Hematopoietic multipotent progenitor cell treated with erythropoietin and hydrocortisone succinate and interleukin-3 and kit ligand, for 15 days (in vitro differentiated cells): ENCODE data around the gene PANK2.
"Not testable (repeated sequence)": the region's sequence is repeated elsewhere in the genome, so short reads cannot be mapped to it uniquely, and the experiment has no call there.

Experiments
- DNase-seq: peaks from one replicate; pipeline ENCODE4 v3.0.0-alpha.2; 2015; ENCODE audit warnings: low spot score

The PANK2 gene

GRCh38 chr20:3901028-3901705 lies 12.0 kb downstream of the PANK2 start:
- no peak for DNase-seq

- DNase-seq = no peak
Observed at GRCh38 chr20:3901706-3902440, 12.7 kb downstream of the PANK2 start.

- DNase-seq = no peak
Observed at GRCh38 chr20:3902446-3902845, 13.3 kb downstream of the PANK2 start.

GRCh38 chr20:3904224-3904623 lies 15.0 kb downstream of the PANK2 start:
- no peak for DNase-seq

- no peak for DNase-seq
Observed at GRCh38 chr20:3904857-3905256, 15.7 kb downstream of the PANK2 start.

- DNase-seq = not testable (repeated sequence)
Observed at GRCh38 chr20:3906744-3907721, 17.8 kb downstream of the PANK2 start.

- DNase-seq = no peak
Observed at GRCh38 chr20:3908667-3909066, 19.5 kb downstream of the PANK2 start.

- peak; percentile 76 for DNase-seq
Observed at GRCh38 chr20:3909952-3910366, 20.8 kb downstream of the PANK2 start.

- peak; percentile 3 for DNase-seq
Observed at GRCh38 chr20:3910853-3911252, 21.7 kb downstream of the PANK2 start.

- peak; percentile 44 for DNase-seq
Observed at GRCh38 chr20:3911956-3912355, 22.8 kb downstream of the PANK2 start.

- no peak for DNase-seq
Observed at GRCh38 chr20:3914446-3914845, 25.3 kb downstream of the PANK2 start.

GRCh38 chr20:3915691-3916090 lies 26.5 kb downstream of the PANK2 start:
- DNase-seq = no peak

- peak; percentile 36 for DNase-seq
Observed at GRCh38 chr20:3916364-3916763, 27.2 kb downstream of the PANK2 start.

GRCh38 chr20:3919352-3919751 lies 30.2 kb downstream of the PANK2 start:
- DNase-seq = no peak

GRCh38 chr20:3922223-3922982 lies 33.2 kb downstream of the PANK2 start:
- DNase-seq = no peak

- no peak for DNase-seq
Observed at GRCh38 chr20:3922983-3923339, 33.8 kb downstream of the PANK2 start.

- no peak for DNase-seq
Observed at GRCh38 chr20:3923818-3924217, 34.6 kb downstream of the PANK2 start.

- DNase-seq = peak; percentile 54
Observed at GRCh38 chr20:3924304-3925112, 35.3 kb downstream of the PANK2 start.

- DNase-seq = no peak
Observed at GRCh38 chr20:3925113-3925695, 36.0 kb downstream of the PANK2 start.

- no peak for DNase-seq
Observed at GRCh38 chr20:3925899-3926638, 36.9 kb downstream of the PANK2 start.
